Astrocyte (in vitro differentiated cells and primary cell): ENCODE results near the gene SMIM36.

Experiments
- CTCF ChIP-seq: IDR thresholded peaks from 2 replicates; pipeline ENCODE4 v1.5.1; 2011; ENCODE audit warnings: low read depth, mild to moderate bottlenecking, inconsistent platforms, low read length, moderate library complexity; ENCODE audit not compliant: insufficient read depth
- EZH2 ChIP-seq: IDR thresholded peaks from 2 replicates; pipeline ENCODE4 v1.6.1; 2012; ENCODE audit warnings: mild to moderate bottlenecking, low read length, inconsistent platforms; ENCODE audit not compliant: insufficient read depth

GRCh38 chr17:55420776-55421178 is 90.5 kb downstream of the SMIM36 start:
- TF ChIP-seq CTCF = no peak
- TF ChIP-seq EZH2 = no peak
